ENCODE results near the gene CRYGN.

Gene CRYGN

GRCh38 chr7:151385626-151386300 is 54.2 kb downstream of the CRYGN start:
- H3K9me3 ChIP-seq (ENCODE audit: control insufficient read depth, low read length), result no peaks in the 10 kb centered on the region
- H3K9ac ChIP-seq, result no peak overlapping the region
- H3K4me2 ChIP-seq (ENCODE audit: low read length), result no peak overlapping the region
- peak overlapping the region; percentile 79 for H3K27ac ChIP-seq
- no peak for TF ChIP-seq CTCF (IDR thresholded peaks at IDR 0.05)
- no peak overlapping the region for H2AFZ ChIP-seq
- H3K4me3 ChIP-seq (ENCODE audit: low read depth, low read length), result no peak overlapping the region
- peaks cover 41% of the 10 kb centered on the region for H3K4me1 ChIP-seq
- H3K36me3 ChIP-seq (ENCODE audit: control insufficient read depth, insufficient read depth, low read length), result no peaks in the 10 kb centered on the region
- H3K79me2 ChIP-seq, result no peaks in the 10 kb centered on the region
- H3K27me3 ChIP-seq (ENCODE audit: control insufficient read depth, insufficient read depth, low read length), result no peaks in the 10 kb centered on the region

- no peak for TF ChIP-seq CTCF (IDR thresholded peaks at IDR 0.05)
- no peaks in the 10 kb centered on the region for H3K79me2 ChIP-seq
- no peaks in the 10 kb centered on the region for H3K36me3 ChIP-seq (ENCODE audit: control insufficient read depth, insufficient read depth, low read length)
- no peak overlapping the region for H3K9ac ChIP-seq
- H2AFZ ChIP-seq, result no peak overlapping the region
- no peak overlapping the region for H3K4me2 ChIP-seq (ENCODE audit: low read length)
- H3K4me3 ChIP-seq (ENCODE audit: low read depth, low read length), result no peak overlapping the region
- H3K27ac ChIP-seq, result peak overlapping the region; percentile 57
- H3K27me3 ChIP-seq (ENCODE audit: control insufficient read depth, insufficient read depth, low read length), result no peaks in the 10 kb centered on the region
- no peaks in the 10 kb centered on the region for H3K9me3 ChIP-seq (ENCODE audit: control insufficient read depth, low read length)
- peaks cover 41% of the 10 kb centered on the region for H3K4me1 ChIP-seq
These were observed 54.9 kb downstream of the CRYGN start for GRCh38 chr7:151384776-151385625.

- H3K36me3 ChIP-seq (ENCODE audit: control insufficient read depth, insufficient read depth, low read length), result no peaks in the 10 kb centered on the region
- H2AFZ ChIP-seq, result no peak overlapping the region
- H3K9ac ChIP-seq, result no peak overlapping the region
- TF ChIP-seq CTCF (IDR thresholded peaks at IDR 0.05), result no peak
- no peak overlapping the region for H3K4me3 ChIP-seq (ENCODE audit: low read depth, low read length)
- no peaks in the 10 kb centered on the region for H3K79me2 ChIP-seq
- peak overlapping the region; percentile 57 for H3K27ac ChIP-seq
- H3K4me2 ChIP-seq (ENCODE audit: low read length), result peak overlapping the region; percentile 32
- no peaks in the 10 kb centered on the region for H3K9me3 ChIP-seq (ENCODE audit: control insufficient read depth, low read length)
- H3K27me3 ChIP-seq (ENCODE audit: control insufficient read depth, insufficient read depth, low read length), result no peaks in the 10 kb centered on the region
- peaks cover 41% of the 10 kb centered on the region for H3K4me1 ChIP-seq
These were observed 55.6 kb downstream of the CRYGN start for GRCh38 chr7:151384352-151384697.

- Histone ChIP-seq H2AFZ (no peak overlapping the region), H3K9ac (no peak overlapping the region), H3K4me2 (ENCODE audit: low read length) (peak overlapping the region; percentile 32), H3K4me3 (ENCODE audit: low read depth, low read length) (no peak overlapping the region), H3K27ac (peak overlapping the region; percentile 57), H3K4me1 (peaks cover 41% of the 10 kb centered on the region), H3K9me3 (ENCODE audit: control insufficient read depth, low read length) (no peaks in the 10 kb centered on the region), H3K36me3 (ENCODE audit: control insufficient read depth, insufficient read depth, low read length) (no peaks in the 10 kb centered on the region), H3K27me3 (ENCODE audit: control insufficient read depth, insufficient read depth, low read length) (no peaks in the 10 kb centered on the region), H3K79me2 (no peaks in the 10 kb centered on the region)
- TF ChIP-seq CTCF (IDR thresholded peaks at IDR 0.05), result no peak
These were observed 56.1 kb downstream of the CRYGN start for GRCh38 chr7:151383638-151384351.

All from parathyroid adenoma (tissue), 2 donors.